ENCODE measurements around the gene BDH1.

GRCh38 chr3:197542741-197543454, 12.9 kb downstream of the BDH1 start:
- TF ChIP-seq CTCF (IDR thresholded peaks at IDR 0.05; ENCODE audit: low read length) (no peak), EZH2phosphoT487 (IDR thresholded peaks at IDR 0.05; ENCODE audit: low read length) (no peak)

Measured in MM.1S (cell line).